ENCODE data around the gene RASA4. TPM values are rescaled to one million over a fixed set of nuclear protein-coding genes. Genes with fewer than 3 reads are reported as not detected.
"Not testable (repeated sequence)": the region's sequence is repeated elsewhere in the genome, so short reads cannot be mapped to it uniquely, and the experiment has no call there.

Gene RASA4
- total RNA-seq = 100 to 1,000 TPM in 1 of 7 donors, 10 to 100 TPM in 6; 48.0 to 119 (median 60.6) TPM
- 10 to 100 TPM; 34.5 to 51.2 (median 38.5) TPM for polyA plus RNA-seq
- long read RNA-seq, donor 1, full-length matches to known transcripts = 3 of 3 reads
- long read RNA-seq, donor 1, partial matches to known transcripts = 0 of 3 reads
- long read RNA-seq, donor 1, other reads (novel, unspliced or antisense) = 0 of 3 reads
- long read RNA-seq, donor 2, full-length matches to known transcripts = 8 of 8 reads
- long read RNA-seq, donor 2, partial matches to known transcripts = 0 of 8 reads
- long read RNA-seq, donor 2, other reads (novel, unspliced or antisense) = 0 of 8 reads

- intact Hi-C loops (cut with DNase I; ENCODE audit: low total_unique reads); H3K27ac ChIP-seq; H3K27me3 ChIP-seq (replicated peaks in 1 of 7); H3K36me3 ChIP-seq; H3K9me3 ChIP-seq; H3K4me1 ChIP-seq: not testable (repeated sequence)
- 0 to 1% (median 0%) methylated on average over 16 to 24 of the region's 62 CpGs; no CpG with 5 or more reads in 1 of the 5 donors for WGBS, 5 donors
- peak within 1 kb of the TSS in 6 of 8 donors; percentile 35 to 63 (median 44) for H3K4me3 ChIP-seq
- DNase-seq = peak; percentile 90
These were observed at the start of gene RASA4 for GRCh38 chr7:102616507-102617125. Gene RASA4 (minus strand): TSS chr7:102616756. CDS start chr7:102616689, 67 bp downstream.

- H3K27me3 ChIP-seq (replicated peaks in 1 of 7); intact Hi-C loops (cut with DNase I; ENCODE audit: low total_unique reads); H3K4me1 ChIP-seq; H3K27ac ChIP-seq; DNase-seq; H3K9me3 ChIP-seq; H3K4me3 ChIP-seq: not testable (repeated sequence)
- 62 to 92% (median 85%) methylated on average over 4 of the region's 11 CpGs; no CpG with 5 or more reads in 2 of the 5 donors for WGBS, 5 donors
- H3K36me3 ChIP-seq = peaks cover 0 to 10% (median 3%) of the 10 kb centered on the region in 6 donors
These were observed 48.2 kb upstream of the RASA4 start for GRCh38 chr7:102664765-102665164.

- H3K9me3 ChIP-seq; H3K4me1 ChIP-seq; H3K4me3 ChIP-seq; H3K27ac ChIP-seq; DNase-seq; H3K36me3 ChIP-seq; intact Hi-C loops (cut with DNase I; ENCODE audit: low total_unique reads); H3K27me3 ChIP-seq (replicated peaks in 1 of 7): not testable (repeated sequence)
- no CpG with 5 or more reads among the region's 4 CpGs for WGBS, 5 donors
These were observed 33.4 kb upstream of the RASA4 start, which contains the start of gene SPDYE2B for GRCh38 chr7:102649924-102650323. Gene SPDYE2B (plus strand): TSS chr7:102650319. CDS start chr7:102652349, 2,030 bp downstream.

GRCh38 chr7:102647813-102648212 is 31.3 kb upstream of the RASA4 start:
- H3K27me3 ChIP-seq (replicated peaks in 1 of 7); H3K36me3 ChIP-seq; H3K27ac ChIP-seq; intact Hi-C loops (cut with DNase I; ENCODE audit: low total_unique reads); H3K9me3 ChIP-seq; H3K4me1 ChIP-seq; H3K4me3 ChIP-seq: not testable (repeated sequence)
- peak; percentile 24 for DNase-seq
- 95 to 98% (median 97%) methylated on average over 5 to 7 of the region's 7 CpGs for WGBS, 5 donors

- H3K4me3 ChIP-seq; H3K36me3 ChIP-seq; H3K4me1 ChIP-seq; H3K27ac ChIP-seq; H3K9me3 ChIP-seq; intact Hi-C loops (cut with DNase I; ENCODE audit: low total_unique reads); H3K27me3 ChIP-seq (replicated peaks in 1 of 7); DNase-seq: not testable (repeated sequence)
- WGBS, 5 donors = no CpG with 5 or more reads among the region's 1 CpG
These were observed 26.8 kb upstream of the RASA4 start for GRCh38 chr7:102643404-102643803.

GRCh38 chr7:102642691-102643090 is 26.1 kb upstream of the RASA4 start, which contains the start of gene UPK3BL1:
Gene UPK3BL1 (minus strand): TSS chr7:102642791. CDS start chr7:102642741, 50 bp downstream.
- not testable (repeated sequence) for H3K36me3 ChIP-seq, DNase-seq

GRCh38 chr7:102638848-102639247 is 22.3 kb upstream of the RASA4 start:
- H3K9me3 ChIP-seq; H3K27ac ChIP-seq; H3K4me3 ChIP-seq; H3K4me1 ChIP-seq; H3K27me3 ChIP-seq (replicated peaks in 1 of 7); intact Hi-C loops (cut with DNase I; ENCODE audit: low total_unique reads); H3K36me3 ChIP-seq: not testable (repeated sequence)
- WGBS, 5 donors = 90 to 92% (median 92%) methylated on average over 4 to 7 of the region's 11 CpGs; no CpG with 5 or more reads in 1 of the 5 donors
- peak; percentile 54 for DNase-seq

More at GRCh38 chr7:102642691-102643090, 26.1 kb upstream of the RASA4 start, which contains the start of gene UPK3BL1:
- H3K4me1 ChIP-seq; H3K4me3 ChIP-seq; H3K27me3 ChIP-seq (replicated peaks in 1 of 7); H3K27ac ChIP-seq; H3K9me3 ChIP-seq; intact Hi-C loops (cut with DNase I; ENCODE audit: low total_unique reads): not testable (repeated sequence)
- no CpG with 5 or more reads among the region's 9 CpGs for WGBS, 5 donors

GRCh38 chr7:102636956-102637355 is 20.4 kb upstream of the RASA4 start:
- H3K27me3 ChIP-seq (replicated peaks in 1 of 7); H3K4me1 ChIP-seq; intact Hi-C loops (cut with DNase I; ENCODE audit: low total_unique reads); H3K36me3 ChIP-seq; H3K9me3 ChIP-seq; H3K4me3 ChIP-seq; H3K27ac ChIP-seq: not testable (repeated sequence)
- DNase-seq = peak; percentile 6
- 84 to 92% (median 87%) methylated on average over 7 to 9 of the region's 13 CpGs for WGBS, 5 donors

- intact Hi-C loops (cut with DNase I; ENCODE audit: low total_unique reads); H3K4me1 ChIP-seq; H3K36me3 ChIP-seq; H3K27ac ChIP-seq; H3K9me3 ChIP-seq; H3K4me3 ChIP-seq; DNase-seq; H3K27me3 ChIP-seq (replicated peaks in 1 of 7): not testable (repeated sequence)
- 52 to 71% methylated on average over 3 of the region's 5 CpGs; no CpG with 5 or more reads in 3 of the 5 donors for WGBS, 5 donors
These were observed 18.8 kb upstream of the RASA4 start for GRCh38 chr7:102635354-102635753.

- WGBS, 5 donors = 33 to 63% (median 47%) methylated on average over 1 to 2 of the region's 6 CpGs
- H3K27ac ChIP-seq; DNase-seq; H3K4me1 ChIP-seq; H3K4me3 ChIP-seq; intact Hi-C loops (cut with DNase I; ENCODE audit: low total_unique reads); H3K9me3 ChIP-seq; H3K27me3 ChIP-seq (replicated peaks in 1 of 7); H3K36me3 ChIP-seq: not testable (repeated sequence)
These were observed 17.7 kb upstream of the RASA4 start for GRCh38 chr7:102634299-102634698.

- H3K36me3 ChIP-seq; H3K27ac ChIP-seq; H3K4me3 ChIP-seq; H3K9me3 ChIP-seq; intact Hi-C loops (cut with DNase I; ENCODE audit: low total_unique reads); H3K27me3 ChIP-seq (replicated peaks in 1 of 7); H3K4me1 ChIP-seq: not testable (repeated sequence)
- peak; percentile 30 for DNase-seq
- 63 to 90% (median 73%) methylated on average over 2 to 4 of the region's 9 CpGs; no CpG with 5 or more reads in 1 of the 5 donors for WGBS, 5 donors
These were observed 14.1 kb upstream of the RASA4 start for GRCh38 chr7:102630622-102631021.
